Endodermal cell (in vitro differentiated cells): ENCODE data around the gene SDK1. TPM values are rescaled to one million over a fixed set of nuclear protein-coding genes. Genes with fewer than 3 reads are reported as not detected.
A peak's percentile ranks its signal among the peaks of the same experiment; 100 is the strongest.

ENCODE experiments used
- DNase-seq: peaks from one replicate; pipeline ENCODE4 v3.0.0-alpha.2; 2017
- H3K27ac ChIP-seq: 2 replicates; pipeline ENCODE4 v1.5.1; 2013; ENCODE audit warnings: mild to moderate bottlenecking, low read depth, low read length, moderate library complexity
- H3K27me3 ChIP-seq: 2 replicates; pipeline ENCODE4 v1.6.1; 2013; ENCODE audit warnings: mild to moderate bottlenecking, low read length, moderate library complexity; ENCODE audit not compliant: insufficient read depth, control insufficient read depth, poor library complexity, severe bottlenecking
- H3K36me3 ChIP-seq: 2 replicates; pipeline ENCODE4 v1.7.0; 2013; ENCODE audit warnings: mild to moderate bottlenecking, low read length, moderate library complexity; ENCODE audit not compliant: control insufficient read depth, insufficient read depth
- H3K4me1 ChIP-seq: one replicate; pipeline ENCODE4 v1.7.0; 2013; ENCODE audit warnings: low read length; ENCODE audit not compliant: control insufficient read depth, insufficient read depth
- H3K4me3 ChIP-seq: 2 replicates; pipeline ENCODE4 v1.5.1; 2013; ENCODE audit warnings: mild to moderate bottlenecking, low read length, moderate library complexity
- H3K9ac ChIP-seq: 2 replicates; pipeline ENCODE4 v1.6.1; 2013; ENCODE audit warnings: mild to moderate bottlenecking, low read length, moderate library complexity; ENCODE audit not compliant: poor library complexity, severe bottlenecking; ENCODE audit errors: extremely low read depth
- H3K9me3 ChIP-seq: 2 replicates; pipeline ENCODE4 v1.6.1; 2013; ENCODE audit warnings: mild to moderate bottlenecking, low read length, moderate library complexity; ENCODE audit not compliant: control insufficient read depth
- H3K27ac Mint-ChIP-seq: 2 replicates; pipeline ENCODE4 v1.8.0; 2020; ENCODE audit warnings: mixed read lengths
- H3K27me3 Mint-ChIP-seq: 2 replicates; pipeline ENCODE4 v1.8.0; 2021; ENCODE audit warnings: mild to moderate bottlenecking, mixed read lengths; ENCODE audit not compliant: insufficient read depth
- H3K36me3 Mint-ChIP-seq: 2 replicates; pipeline ENCODE4 v1.8.0; 2020; ENCODE audit warnings: low read depth, mixed read lengths
- H3K4me1 Mint-ChIP-seq: 2 replicates; pipeline ENCODE4 v1.8.0; 2020; ENCODE audit warnings: mixed read lengths
- H3K4me3 Mint-ChIP-seq: 2 replicates; pipeline ENCODE4 v1.8.0; 2020; ENCODE audit warnings: mild to moderate bottlenecking, moderate library complexity, mixed read lengths
- H3K9me3 Mint-ChIP-seq: 2 replicates; pipeline ENCODE4 v1.8.0; 2020; ENCODE audit warnings: mild to moderate bottlenecking, mixed read lengths
- CTCF ChIP-seq: fragments of 200-600 bp; sonication (generic); conservative IDR thresholded peaks from 2 replicates; pipeline ENCODE4 v1.5.0; 2021; ENCODE audit warnings: antibody characterized with exemption, mild to moderate bottlenecking
- WGBS, 2 experiments: methylation state at CpG; one replicate each; pipeline versions ENCODE4 v1.1.5 to v1.1.7; 2013; ENCODE audit warnings: missing lambda C conversion rate in 2 of 2, mixed read lengths in 1 of 2; ENCODE audit not compliant: insufficient coverage in 1 of 2, insufficient read length in 1 of 2; 5-methylcytosine and 5-hydroxymethylcytosine counted together
- total RNA-seq, 2 donors: library from RNA; stranded (reverse); fragmentation: NEBNext Ultra II Directional in 1 of 2; extraction: Animal tissue kit (Norgen Biotek cat#: 25700) in 1 of 2; gene quantifications; 2 replicates in 1 of 2; 3 replicates in 1 of 2; pipeline ENCODE4 v1.2.1, GENCODE V29; 2021

The SDK1 gene
- total RNA-seq, 2 donors from 2014 or later, result 22.7 to 23.1 TPM

- no peaks in the 10 kb centered on the region for H3K36me3 Mint-ChIP-seq
- Histone ChIP-seq H3K36me3 (no peaks in the 10 kb centered on the region), H3K4me3 (no peak overlapping the region), H3K27ac (no peak overlapping the region), H3K27me3 (peaks cover 13% of the 10 kb centered on the region), H3K9ac (no peak overlapping the region), H3K4me1 (no peaks in the 10 kb centered on the region), H3K9me3 (no peaks in the 10 kb centered on the region)
- DNase-seq, result peak; percentile 54
- peaks cover 39% of the 10 kb centered on the region for H3K27me3 Mint-ChIP-seq
- peaks cover 10% of the 10 kb centered on the region for H3K4me1 Mint-ChIP-seq
- no peaks in the 10 kb centered on the region for H3K9me3 Mint-ChIP-seq
- 87 to 95% methylated on average over 4 to 10 of the region's 10 CpGs for WGBS, 2 experiments
- H3K27ac Mint-ChIP-seq, result no peak overlapping the region
- no peak overlapping the region for H3K4me3 Mint-ChIP-seq
- no peak for TF ChIP-seq CTCF
Observed at GRCh38 chr7:3294432-3295100, 6.5 kb upstream of the SDK1 start.

DNA sequence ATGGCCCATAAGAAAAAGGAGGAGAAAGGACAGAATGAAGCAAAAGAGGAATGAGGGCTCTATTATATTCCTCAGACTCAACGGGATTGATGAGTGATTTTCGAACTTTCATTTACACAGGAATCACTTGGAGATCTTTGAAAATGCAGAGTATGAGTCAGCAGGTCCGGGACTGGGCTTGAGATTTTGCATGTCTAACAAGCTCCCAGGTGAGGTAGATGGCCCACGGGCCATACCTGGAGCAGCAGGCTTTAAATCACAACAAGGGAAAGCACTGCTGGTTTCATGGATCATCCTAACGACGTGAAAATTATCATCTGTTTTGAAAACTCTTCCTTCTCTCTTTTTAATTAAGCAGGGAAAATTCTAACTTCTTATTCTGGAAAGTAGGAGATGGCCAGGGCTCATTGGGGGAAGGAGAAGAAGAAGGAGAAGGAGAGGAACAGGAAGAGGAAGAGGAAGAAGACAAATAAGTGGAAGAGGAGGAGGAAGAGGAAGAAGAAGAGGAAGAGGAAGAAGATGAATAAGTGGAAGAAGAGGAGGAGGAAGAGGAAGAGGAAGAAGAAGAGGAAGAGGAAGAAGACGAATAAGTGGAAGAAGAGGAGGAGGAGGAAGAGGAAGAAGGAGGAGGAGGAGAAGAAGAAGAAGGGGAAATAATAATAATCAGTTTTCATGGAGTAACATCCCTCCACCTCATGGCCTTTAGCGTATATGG is 3.8 kb upstream of the SDK1 start:
- H3K27me3 ChIP-seq, result peaks cover 23% of the 10 kb centered on the region
- no peak for TF ChIP-seq CTCF
- no peaks in the 10 kb centered on the region for H3K9me3 Mint-ChIP-seq
- no peaks in the 10 kb centered on the region for H3K4me1 ChIP-seq
- peaks cover 32% of the 10 kb centered on the region for H3K27me3 Mint-ChIP-seq
- peaks cover 16% of the 10 kb centered on the region for H3K4me1 Mint-ChIP-seq
- 71 to 81% methylated on average over 7 to 8 of the region's 8 CpGs for WGBS, 2 experiments
- no peaks in the 10 kb centered on the region for H3K36me3 ChIP-seq
- H3K9me3 ChIP-seq, result no peaks in the 10 kb centered on the region
- peak; percentile 56 for DNase-seq
- H3K4me3 Mint-ChIP-seq, result no peak overlapping the region
- no peak overlapping the region for H3K27ac Mint-ChIP-seq
- H3K9ac ChIP-seq, result no peak overlapping the region
- no peaks in the 10 kb centered on the region for H3K36me3 Mint-ChIP-seq
- H3K27ac ChIP-seq, result no peak overlapping the region
- H3K4me3 ChIP-seq, result no peak overlapping the region

GRCh38 chr7:3300221-3300650 is 816 bp upstream of the SDK1 start:
- no peaks in the 10 kb centered on the region for H3K9me3 Mint-ChIP-seq
- no peak for TF ChIP-seq CTCF
- peaks cover 36% of the 10 kb centered on the region for H3K27me3 ChIP-seq
- peak overlapping the region; percentile 50 for H3K4me3 Mint-ChIP-seq
- DNase-seq, result peak; percentile 73
- H3K27ac Mint-ChIP-seq, result no peak overlapping the region
- peak overlapping the region; percentile 75 for H3K4me3 ChIP-seq
- no peak overlapping the region for H3K9ac ChIP-seq
- peaks cover 19% of the 10 kb centered on the region for H3K4me1 Mint-ChIP-seq
- no peak overlapping the region for H3K27ac ChIP-seq
- peaks cover 46% of the 10 kb centered on the region for H3K27me3 Mint-ChIP-seq
- H3K36me3 ChIP-seq, result no peaks in the 10 kb centered on the region
- 11 to 13% methylated on average over 11 to 20 of the region's 20 CpGs for whole genome bisulfite sequencing, 2 experiments
- no peaks in the 10 kb centered on the region for H3K36me3 Mint-ChIP-seq
- no peaks in the 10 kb centered on the region for H3K4me1 ChIP-seq
- no peaks in the 10 kb centered on the region for H3K9me3 ChIP-seq
